Stimulated activated CD8-positive, alpha-beta memory T cell treated with anti-CD3 and anti-CD28 coated beads, Interleukin-7, amount 100 ng/mL, for 48 hours (primary cell): ENCODE measurements around the gene SERINC2.

ENCODE experiments used
- DNase-seq, 2 donors: peaks; one replicate each; pipeline ENCODE4 v3.0.0-alpha.2; 2020; ENCODE audit warnings: low read depth in 1 of 2; ENCODE audit errors: extremely low read depth in 1 of 2

SERINC2 gene

GRCh38 chr1:31432592-31433395 lies 19.8 kb downstream of the SERINC2 start:
- DNase-seq, result no peak

GRCh38 chr1:31433396-31433930 lies 20.4 kb downstream of the SERINC2 start:
- no peak for DNase-seq

- DNase-seq, result no peak
Measured at GRCh38 chr1:31434101-31434871, 21.3 kb downstream of the SERINC2 start.

GRCh38 chr1:31434979-31435378 lies 22.0 kb downstream of the SERINC2 start:
- DNase-seq, result no peak

GRCh38 chr1:31435471-31436409 lies 22.7 kb downstream of the SERINC2 start:
- DNase-seq, result no peak

GRCh38 chr1:31436596-31437432 lies 23.8 kb downstream of the SERINC2 start:
- DNase-seq, result no peak

- DNase-seq, result no peak
Measured at GRCh38 chr1:31437433-31438037, 24.5 kb downstream of the SERINC2 start.

- DNase-seq, result no peak
Measured at GRCh38 chr1:31439276-31439675, 26.3 kb downstream of the SERINC2 start.

GRCh38 chr1:31441073-31441472 lies 28.1 kb downstream of the SERINC2 start:
- DNase-seq, result no peak

- DNase-seq, result no peak
Measured at GRCh38 chr1:31441558-31441957, 28.5 kb downstream of the SERINC2 start.

GRCh38 chr1:31441970-31442647 lies 29.1 kb downstream of the SERINC2 start:
- no peak for DNase-seq

- DNase-seq, result no peak
Measured at GRCh38 chr1:31442648-31442994, 29.6 kb downstream of the SERINC2 start.

GRCh38 chr1:31443673-31444072 lies 30.7 kb downstream of the SERINC2 start:
- DNase-seq, result no peak

GRCh38 chr1:31444725-31445448 lies 31.9 kb downstream of the SERINC2 start:
- DNase-seq, result no peak

- DNase-seq, result no peak
Measured at GRCh38 chr1:31445951-31446350, 32.9 kb downstream of the SERINC2 start.

- DNase-seq, result no peak
Measured at GRCh38 chr1:31447210-31447609, 34.2 kb downstream of the SERINC2 start.

- no peak for DNase-seq
Measured at GRCh38 chr1:31453384-31454079, 40.5 kb downstream of the SERINC2 start.
